Measurements from ENCODE around the gene ALDH9A1. TPM values are rescaled to one million over a fixed set of nuclear protein-coding genes. Genes with fewer than 3 reads are reported as not detected.

ALDH9A1 gene
- total and polyA plus RNA-seq, 2 of the 8 experiments (the other 6 are each of a cell fraction or from before 2014, with no cell fraction given) = 57.6 to 63.8 TPM

- FAIRE-seq = no peak
- H3K23me2 ChIP-seq (ENCODE audit: low read depth, low read length) = no peaks in the 10 kb centered on the region
- H3K79me2 ChIP-seq (ENCODE audit: control insufficient read depth in 1 of 2, insufficient read depth in 2 of 2, low read length in 2 of 2) = no peaks in the 10 kb centered on the region
- no peak overlapping the region for H3K4me2 ChIP-seq (ENCODE audit: insufficient read depth in 1 of 2, low read depth in 2 of 2, low read length in 2 of 2)
- H2BK5ac ChIP-seq (ENCODE audit: low read depth, low read length) = no peak overlapping the region
- H3K9me3 ChIP-seq (ENCODE audit: insufficient read depth in 2 of 2, low read depth in 1 of 2, low read length in 1 of 2) = no peaks in the 10 kb centered on the region
- H3K56ac ChIP-seq (replicated peaks; ENCODE audit: insufficient read length, low read depth, low read length) = no peak overlapping the region
- H2BK20ac ChIP-seq (ENCODE audit: low read length) = no peak overlapping the region
- ChIA-PET POLR2A (ENCODE audit: partially characterized antibody) (no interaction called here), CTCF (ENCODE audit: partially characterized antibody) (interaction anchor here (0.9 to 1.8 kb wide), 4 partner anchors 24 to 269 kb away, joined by 3 to 9 read pairs (median 4); no protein-coding TSS in a partner anchor)
- H3K27ac ChIP-seq (ENCODE audit: low read depth, low read length) = no peak overlapping the region
- H4K5ac ChIP-seq (ENCODE audit: insufficient read length, low read depth, low read length) = no peak overlapping the region
- H3K18ac ChIP-seq (ENCODE audit: extremely low read depth, low read length) = no peak overlapping the region
- no peak overlapping the region for H2BK15ac ChIP-seq (ENCODE audit: low read length)
- no peak for DNase-seq (ENCODE audit: low read depth in 1 of 2, low spot score in 2 of 2)
- no peak overlapping the region for H3K4me3 ChIP-seq (ENCODE audit: extremely low read depth in 1 of 4, insufficient read depth in 2 of 4, low read depth in 3 of 4, low read length in 4 of 4)
- no peaks in the 10 kb centered on the region for H3K27me3 ChIP-seq (replicated peaks in 1 of 4; ENCODE audit: control insufficient read depth in 3 of 4, extremely low read depth in 1 of 4, insufficient read depth in 3 of 4, low read length in 3 of 4)
- no peak overlapping the region for H2BK120ac ChIP-seq (replicated peaks; ENCODE audit: low read depth, low read length)
- no peak overlapping the region for H4K8ac ChIP-seq (ENCODE audit: extremely low read depth, insufficient read depth, low read length)
- no peak overlapping the region for H2BK12ac ChIP-seq (ENCODE audit: low read depth, low read length)
- no peak overlapping the region for H3K23ac ChIP-seq (ENCODE audit: insufficient read length)
- H2AFZ ChIP-seq (ENCODE audit: low read length) = no peak overlapping the region
- no peak overlapping the region for H3K9ac ChIP-seq (replicated peaks in 1 of 4; ENCODE audit: extremely low read depth in 1 of 4, low read depth in 3 of 4, low read length in 3 of 4)
- H2AK5ac ChIP-seq (ENCODE audit: low read depth, low read length) = no peak overlapping the region
- WGBS, 2 experiments (ENCODE audit: extremely low coverage in 1 of 2, insufficient coverage in 1 of 2, insufficient read length in 1 of 2, insufficient replicate concordance in 2 of 2, low coverage in 1 of 2, low lambda C conversion rate in 2 of 2, missing lambda C conversion rate in 1 of 2) = 95% methylated on average over 3 of the region's 3 CpGs; no CpG with 5 or more reads in 1 of the 2 experiments
- no peaks in the 10 kb centered on the region for H3K79me1 ChIP-seq (ENCODE audit: low read depth, low read length)
- no peak overlapping the region for H3K14ac ChIP-seq (ENCODE audit: insufficient read length)
- no peak overlapping the region for H4K91ac ChIP-seq (replicated peaks; ENCODE audit: insufficient read length, low read length)
- peaks cover 0 to 3% of the 10 kb centered on the region in 2 experiments for H4K20me1 ChIP-seq (replicated peaks in 1 of 2; ENCODE audit: control insufficient read depth in 1 of 2, insufficient read depth in 2 of 2, low read length in 2 of 2)
- peaks cover 3 to 46% (median 21%) of the 10 kb centered on the region in 4 experiments for H3K36me3 ChIP-seq (ENCODE audit: control insufficient read depth in 2 of 4, insufficient read depth in 4 of 4, low read length in 3 of 4)
- no peaks in the 10 kb centered on the region; a peak in 1 of 7 replicates for H3K4me1 ChIP-seq (replicated peaks in 1 of 4; ENCODE audit: control insufficient read depth in 3 of 4, insufficient read depth in 4 of 4, low read length in 3 of 4)
- no peak overlapping the region for H3K4ac ChIP-seq (replicated peaks; ENCODE audit: insufficient read length, low read depth, low read length)
- TF ChIP-seq BRCA1 (IDR thresholded peaks at IDR 0.05; ENCODE audit: low read depth, low read length) (no peak), ASH2L (IDR thresholded peaks at IDR 0.05; ENCODE audit: low read length) (no peak), KDM1A (IDR thresholded peaks at IDR 0.05; ENCODE audit: borderline replicate concordance, low read length) (no peak), GTF2F1 (IDR thresholded peaks at IDR 0.05; ENCODE audit: borderline replicate concordance, low read depth, low read length) (no peak), SRF (IDR thresholded peaks at IDR 0.05; ENCODE audit: low read depth, low read length) (no peak), TAF7 (optimal IDR thresholded peaks at IDR 0.05; ENCODE audit: borderline replicate concordance, low read depth, low read length) (no peak), BCL11A (IDR thresholded peaks at IDR 0.05; ENCODE audit: low read depth in 2 of 2, low read length in 2 of 2) (no peak)
Observed at GRCh38 chr1:165662186-165662585, 36.2 kb downstream of the ALDH9A1 start.

Data from H1 (cell line).